ENCODE measurements around the gene CASZ1. TPM values are rescaled to one million over a fixed set of nuclear protein-coding genes. Genes with fewer than 3 reads are reported as not detected.

CASZ1 gene
- total RNA-seq, 1 experiment from 2014 or later: 15.2 TPM

- BruUV-seq (replicated peaks): no TSS peak
- no peaks in the 10 kb centered on the region for H3K4me1 ChIP-seq (replicated peaks; ENCODE audit: insufficient read depth)
- no peaks in the 10 kb centered on the region for H3K36me3 ChIP-seq (ENCODE audit: low read depth)
- no peaks in the 10 kb centered on the region for H3K27me3 ChIP-seq (ENCODE audit: insufficient read depth, low read depth)
- H2AFZ ChIP-seq: no peak overlapping the region
- no peaks in the 10 kb centered on the region for H3K79me2 ChIP-seq (ENCODE audit: low read depth)
- H3K4me3 ChIP-seq: no peak overlapping the region
- intact Hi-C loops (cut with micrococcal nuclease; ENCODE audit: unreplicated experiment): no loop called here
- no peak for DNase-seq
- H3K27ac ChIP-seq: no peak overlapping the region
- H3K4me2 ChIP-seq: no peak overlapping the region
- ChIA-PET POLR2A (ENCODE audit: unreplicated experiment) (no interaction called here), CTCF (no interaction called here)
- H3F3A ChIP-seq (ENCODE audit: insufficient read depth, low read depth): no peaks in the 10 kb centered on the region
- H3K9me2 ChIP-seq (ENCODE audit: insufficient read depth): no peaks in the 10 kb centered on the region
- no peaks in the 10 kb centered on the region for H3K9me3 ChIP-seq (ENCODE audit: insufficient read depth, low read depth)
- TF ChIP-seq EZH2 (IDR thresholded peaks at IDR 0.05; ENCODE audit: low read depth) (no peak), CTCF (conservative IDR thresholded peaks at IDR 0.05) (no peak)
- no peaks in the 10 kb centered on the region for H4K20me1 ChIP-seq (ENCODE audit: insufficient read depth)
These were observed 10.5 kb downstream of the CASZ1 start for GRCh38 chr1:10785728-10786638.

GRCh38 chr1:10784998-10785727 is 11.3 kb downstream of the CASZ1 start:
- H3K4me3 ChIP-seq: no peak overlapping the region
- no peak overlapping the region for H3K27ac ChIP-seq
- H3K4me1 ChIP-seq (replicated peaks; ENCODE audit: insufficient read depth): peaks cover 2% of the 10 kb centered on the region
- intact Hi-C loops (cut with micrococcal nuclease; ENCODE audit: unreplicated experiment): no loop called here
- no peak for DNase-seq
- no TSS peak for BruUV-seq (replicated peaks)
- H3K9me2 ChIP-seq (ENCODE audit: insufficient read depth): no peaks in the 10 kb centered on the region
- H4K20me1 ChIP-seq (ENCODE audit: insufficient read depth): no peaks in the 10 kb centered on the region
- H3K79me2 ChIP-seq (ENCODE audit: low read depth): no peaks in the 10 kb centered on the region
- H3K36me3 ChIP-seq (ENCODE audit: low read depth): no peaks in the 10 kb centered on the region
- no peak overlapping the region for H3K4me2 ChIP-seq
- ChIA-PET CTCF (no interaction called here), POLR2A (ENCODE audit: unreplicated experiment) (no interaction called here)
- H3K9me3 ChIP-seq (ENCODE audit: insufficient read depth, low read depth): no peaks in the 10 kb centered on the region
- no peak overlapping the region for H2AFZ ChIP-seq
- no peaks in the 10 kb centered on the region for H3K27me3 ChIP-seq (ENCODE audit: insufficient read depth, low read depth)
- TF ChIP-seq EZH2 (IDR thresholded peaks at IDR 0.05; ENCODE audit: low read depth) (no peak), CTCF (conservative IDR thresholded peaks at IDR 0.05) (no peak)
- H3F3A ChIP-seq (ENCODE audit: insufficient read depth, low read depth): no peaks in the 10 kb centered on the region

DNA sequence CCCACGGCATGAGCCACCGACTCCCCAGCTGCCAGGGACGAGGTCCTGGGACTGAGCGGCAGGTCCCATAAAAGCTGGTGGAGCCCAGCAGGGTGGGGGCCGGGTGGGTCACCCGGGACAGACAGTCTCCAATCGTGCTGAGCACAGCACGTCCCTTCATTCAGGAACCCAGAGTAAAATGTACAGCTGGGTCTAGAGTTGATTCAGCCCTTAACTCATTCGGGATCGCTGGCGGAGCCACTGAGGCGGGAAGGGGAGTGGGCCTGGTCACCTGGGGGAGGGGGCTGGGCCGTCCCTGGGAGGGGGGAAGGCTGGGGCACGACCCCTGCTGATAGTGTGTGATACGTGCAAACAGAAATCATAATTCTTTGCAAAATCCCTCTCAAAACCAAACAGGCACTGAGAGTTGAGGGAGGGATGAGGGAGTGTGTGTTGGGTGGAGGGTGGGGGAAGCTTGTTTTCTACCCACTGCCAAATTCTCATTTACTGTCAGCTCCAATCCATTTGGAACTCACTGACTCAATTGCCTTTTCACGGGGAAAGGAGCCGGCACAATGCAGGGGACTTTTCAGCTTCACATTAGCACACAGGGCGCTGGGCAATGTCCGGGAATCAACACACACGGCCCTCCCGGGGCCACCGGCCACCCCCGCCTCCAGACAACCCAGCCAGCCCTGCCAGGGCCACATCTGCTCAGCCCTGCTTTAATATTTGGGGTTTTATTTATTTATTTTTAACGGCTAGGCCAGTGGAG is 13.8 kb downstream of the CASZ1 start:
- TF ChIP-seq CTCF (conservative IDR thresholded peaks at IDR 0.05): no peak
- TF ChIP-seq EZH2 (IDR thresholded peaks at IDR 0.05; ENCODE audit: low read depth): no peak
- H3K9me3 ChIP-seq (ENCODE audit: insufficient read depth, low read depth): no peaks in the 10 kb centered on the region
- ChIA-PET POLR2A (ENCODE audit: unreplicated experiment) (no interaction called here), CTCF (no interaction called here)
- no peak overlapping the region for H2AFZ ChIP-seq
- BruUV-seq (replicated peaks): no TSS peak
- H3K27me3 ChIP-seq (ENCODE audit: insufficient read depth, low read depth): no peaks in the 10 kb centered on the region
- H3K9me2 ChIP-seq (ENCODE audit: insufficient read depth): no peaks in the 10 kb centered on the region
- no peak overlapping the region for H3K4me3 ChIP-seq
- H3K27ac ChIP-seq: no peak overlapping the region
- H3K79me2 ChIP-seq (ENCODE audit: low read depth): no peaks in the 10 kb centered on the region
- H3K4me1 ChIP-seq (replicated peaks; ENCODE audit: insufficient read depth): peaks cover 19% of the 10 kb centered on the region
- no peaks in the 10 kb centered on the region for H3K36me3 ChIP-seq (ENCODE audit: low read depth)
- DNase-seq: no peak
- no peaks in the 10 kb centered on the region for H4K20me1 ChIP-seq (ENCODE audit: insufficient read depth)
- H3F3A ChIP-seq (ENCODE audit: insufficient read depth, low read depth): no peaks in the 10 kb centered on the region; the same call in 1 of the 2 replicates
- H3K4me2 ChIP-seq: no peak overlapping the region
- intact Hi-C loops (cut with micrococcal nuclease; ENCODE audit: unreplicated experiment): no loop called here

All from PC-9 (cell line).